ENCODE results near the gene TRRAP.

Gene TRRAP

GRCh38 chr7:99034932-99035722 lies 156.8 kb downstream of the TRRAP start:
- Histone ChIP-seq H3K27ac (replicated peaks) (no peak overlapping the region), H3K4me3 (replicated peaks; ENCODE audit: insufficient read depth, low read length) (no peak overlapping the region), H3K27me3 (ENCODE audit: insufficient read depth, poor library complexity, severe bottlenecking) (no peaks in the 10 kb centered on the region)
- DNase-seq (ENCODE audit: low read depth in 1 of 2, low spot score in 1 of 2), result no peak
- no peak for TF ChIP-seq REST (IDR thresholded peaks at IDR 0.05; ENCODE audit: insufficient replicate concordance, low read depth)
- TF ChIP-seq GABPA (IDR thresholded peaks at IDR 0.05; ENCODE audit: low read depth), result no peak
- no peak for TF ChIP-seq CTCF (IDR thresholded peaks at IDR 0.05; ENCODE audit: insufficient read depth, low read length)
- no peak for TF ChIP-seq POLR2AphosphoS5 (IDR thresholded peaks at IDR 0.05; ENCODE audit: low read depth)
- no peak for TF ChIP-seq SPI1 (IDR thresholded peaks at IDR 0.05; ENCODE audit: borderline replicate concordance, low read depth)

- Histone ChIP-seq H3K4me3 (replicated peaks; ENCODE audit: insufficient read depth, low read length) (no peak overlapping the region), H3K27ac (replicated peaks) (no peak overlapping the region), H3K27me3 (ENCODE audit: insufficient read depth, poor library complexity, severe bottlenecking) (no peaks in the 10 kb centered on the region)
- DNase-seq (ENCODE audit: low read depth in 1 of 2, low spot score in 1 of 2), result no peak
- TF ChIP-seq SPI1 (IDR thresholded peaks at IDR 0.05; ENCODE audit: borderline replicate concordance, low read depth), result no peak
- TF ChIP-seq POLR2AphosphoS5 (IDR thresholded peaks at IDR 0.05; ENCODE audit: low read depth), result no peak
- TF ChIP-seq CTCF (IDR thresholded peaks at IDR 0.05; ENCODE audit: insufficient read depth, low read length), result no peak
- no peak for TF ChIP-seq GABPA (IDR thresholded peaks at IDR 0.05; ENCODE audit: low read depth)
- no peak for TF ChIP-seq REST (IDR thresholded peaks at IDR 0.05; ENCODE audit: insufficient replicate concordance, low read depth)
These were observed 157.6 kb downstream of the TRRAP start for GRCh38 chr7:99035723-99036545.

- peak in 1 of 2 experiments; percentile 29 for DNase-seq (ENCODE audit: low read depth in 1 of 2, low spot score in 1 of 2)
- H3K27ac ChIP-seq (replicated peaks), result no peak overlapping the region
- TF ChIP-seq GABPA (IDR thresholded peaks at IDR 0.05; ENCODE audit: low read depth), result no peak
- peak; percentile 13 for TF ChIP-seq CTCF (IDR thresholded peaks at IDR 0.05; ENCODE audit: insufficient read depth, low read length)
- H3K4me3 ChIP-seq (replicated peaks; ENCODE audit: insufficient read depth, low read length), result no peak overlapping the region
- H3K27me3 ChIP-seq (ENCODE audit: insufficient read depth, poor library complexity, severe bottlenecking), result no peaks in the 10 kb centered on the region
These were observed 158.3 kb downstream of the TRRAP start for GRCh38 chr7:99036546-99037111.
